CD14-positive monocyte (primary cell): Measurements from ENCODE around the gene CYBRD1. TPM values are rescaled to one million over a fixed set of nuclear protein-coding genes. Genes with fewer than 3 reads are reported as not detected.
"Not testable (repeated sequence)": the region's sequence is repeated elsewhere in the genome, so short reads cannot be mapped to it uniquely, and the experiment has no call there.

Source experiments
- DNase-seq, 3 donors: peaks; one replicate each; pipeline ENCODE4 v3.0.0-alpha.2; 2011 to 2022
- H2AFZ ChIP-seq: 2 replicates; pipeline ENCODE4 v1.6.0; 2012; ENCODE audit warnings: mild to moderate bottlenecking, low read depth, low read length, inconsistent platforms; ENCODE audit not compliant: insufficient read depth, poor library complexity, severe bottlenecking
- H3K27ac ChIP-seq, 2 donors: 1 replicate in 1 of 2; 2 replicates in 1 of 2; pipeline ENCODE4 v1.5.1; 2012 to 2013; ENCODE audit warnings: low read length in 2 of 2, control low read depth in 1 of 2, inconsistent platforms in 1 of 2, low read depth in 1 of 2, mild to moderate bottlenecking in 1 of 2
- H3K27me3 ChIP-seq, 2 donors: one replicate each; pipeline versions ENCODE4 v1.6.0 to v1.6.1; 2011 to 2013; ENCODE audit warnings: low read length in 2 of 2; ENCODE audit not compliant: control insufficient read depth in 2 of 2, insufficient read depth in 2 of 2
- H3K36me3 ChIP-seq, 2 donors: replicated peaks in 1 of 2; 1 replicate in 1 of 2; 2 replicates in 1 of 2; pipeline versions ENCODE4 v1.5.1 to v1.6.1; 2012 to 2013; ENCODE audit warnings: low read length in 2 of 2, control low read depth in 1 of 2, inconsistent platforms in 1 of 2, mild to moderate bottlenecking in 1 of 2; ENCODE audit not compliant: insufficient read depth in 2 of 2, control insufficient read depth in 1 of 2
- H3K4me1 ChIP-seq, 2 donors: 1 replicate in 1 of 2; 2 replicates in 1 of 2; pipeline versions ENCODE4 v1.5.1 to v1.6.1; 2012 to 2013; ENCODE audit warnings: low read length in 2 of 2, control low read depth in 1 of 2, inconsistent platforms in 1 of 2, mild to moderate bottlenecking in 1 of 2, moderate library complexity in 1 of 2; ENCODE audit not compliant: insufficient read depth in 2 of 2, control insufficient read depth in 1 of 2
- H3K4me2 ChIP-seq: replicated peaks from 2 replicates; pipeline ENCODE3; 2012; ENCODE audit warnings: low read length, moderate library complexity, mild to moderate bottlenecking; ENCODE audit not compliant: poor library complexity, severe bottlenecking; ENCODE audit errors: extremely low read depth
- H3K4me3 ChIP-seq, 3 experiments: fragments of 200-600 bp in 1 of 3; sonication (generic) in 1 of 3; replicated peaks in 1 of 3; 1 replicate in 2 of 3; 2 replicates in 1 of 3; pipeline ENCODE4 v1.5.1; 2011 to 2013; ENCODE audit warnings: low read length in 3 of 3, mild to moderate bottlenecking in 3 of 3, control low read depth in 2 of 3, low read depth in 2 of 3, inconsistent platforms in 1 of 3, moderate library complexity in 1 of 3
- H3K79me2 ChIP-seq: 2 replicates; pipeline ENCODE4 v1.6.0; 2012; ENCODE audit warnings: mild to moderate bottlenecking, control low read depth, inconsistent platforms, low read length, moderate library complexity; ENCODE audit not compliant: insufficient read depth
- H3K9ac ChIP-seq: 2 replicates; pipeline ENCODE4 v1.6.0; 2017; ENCODE audit warnings: low read length, mild to moderate bottlenecking; ENCODE audit not compliant: insufficient read depth, poor library complexity, severe bottlenecking
- H3K9me3 ChIP-seq, 2 donors: replicated peaks in 1 of 2; 1 replicate in 1 of 2; 2 replicates in 1 of 2; pipeline versions ENCODE4 v1.5.1 to v1.6.1; 2012 to 2013; ENCODE audit warnings: low read length in 2 of 2, control low read depth in 1 of 2; ENCODE audit not compliant: control insufficient read depth in 1 of 2, insufficient read depth in 1 of 2
- H4K20me1 ChIP-seq: 2 replicates; pipeline ENCODE4 v1.6.0; 2012; ENCODE audit warnings: mild to moderate bottlenecking, low read length, control low read depth, moderate library complexity; ENCODE audit not compliant: insufficient read depth
- H3K27ac Mint-ChIP-seq, 7 donors: one replicate each; pipeline ENCODE4 v1.8.0; 2020; ENCODE audit warnings: mild to moderate bottlenecking in 7 of 7, mixed read lengths in 7 of 7, moderate library complexity in 6 of 7, inconsistent platforms in 2 of 7
- H3K27me3 Mint-ChIP-seq, 3 donors: one replicate each; pipeline ENCODE4 v1.8.0; 2021 to 2022; ENCODE audit warnings: low read depth in 3 of 3, mild to moderate bottlenecking in 3 of 3, mixed read lengths in 3 of 3, moderate library complexity in 3 of 3, inconsistent platforms in 1 of 3
- H3K36me3 Mint-ChIP-seq, 2 donors: one replicate each; pipeline ENCODE4 v1.8.0; 2020; ENCODE audit warnings: mixed read lengths in 2 of 2, inconsistent platforms in 1 of 2, mild to moderate bottlenecking in 1 of 2
- H3K4me1 Mint-ChIP-seq: one replicate; pipeline ENCODE4 v1.8.0; 2020; ENCODE audit warnings: mild to moderate bottlenecking, mixed read lengths
- H3K4me3 Mint-ChIP-seq, 2 donors: one replicate each; pipeline ENCODE4 v1.8.0; 2020; ENCODE audit warnings: mild to moderate bottlenecking in 2 of 2, mixed read lengths in 2 of 2, moderate library complexity in 1 of 2
- H3K9me3 Mint-ChIP-seq, 7 donors: one replicate each; pipeline ENCODE4 v1.8.0; 2020 to 2022; ENCODE audit warnings: mixed read lengths in 7 of 7, mild to moderate bottlenecking in 6 of 7, moderate library complexity in 6 of 7, inconsistent platforms in 2 of 7
- WGBS: methylation state at CpG from one replicate; pipeline ENCODE4 v1.1.5; 2013; ENCODE audit warnings: missing lambda C conversion rate; ENCODE audit not compliant: insufficient coverage; 5-methylcytosine and 5-hydroxymethylcytosine counted together
- intact Hi-C, 2 donors: fragments of 100-400 bp; cut with micrococcal nuclease; formaldehyde crosslinking; loops; one replicate each; pipeline versions ENCODE4 v1.15.0 to v1.15.1; 2023
- polyA plus RNA-seq, 3 donors: library from polyadenylated mRNA; depleted of rRNA in 1 of 3; unstranded in 2 of 3; stranded (reverse) in 1 of 3; fragments of 300-500 nt in 2 of 3; fragments of >200 nt in 1 of 3; fragmentation: Illumina TruSeq in 2 of 3; gene quantifications; 1 replicate in 2 of 3; 2 replicates in 1 of 3; pipeline ENCODE4 v1.2.3, GENCODE V29; 2012 to 2021
- TF ChIP-seq, protein P1 (sequence below): fragments of 200-600 bp; IDR thresholded peaks from one replicate; pipeline ENCODE4 v1.8.0; 2022; ENCODE audit warnings: antibody characterized with exemption, mild to moderate bottlenecking

CYBRD1 gene
- polyA plus RNA-seq, 3 donors = 21.7 to 61.0 (median 47.3) TPM

DNA sequence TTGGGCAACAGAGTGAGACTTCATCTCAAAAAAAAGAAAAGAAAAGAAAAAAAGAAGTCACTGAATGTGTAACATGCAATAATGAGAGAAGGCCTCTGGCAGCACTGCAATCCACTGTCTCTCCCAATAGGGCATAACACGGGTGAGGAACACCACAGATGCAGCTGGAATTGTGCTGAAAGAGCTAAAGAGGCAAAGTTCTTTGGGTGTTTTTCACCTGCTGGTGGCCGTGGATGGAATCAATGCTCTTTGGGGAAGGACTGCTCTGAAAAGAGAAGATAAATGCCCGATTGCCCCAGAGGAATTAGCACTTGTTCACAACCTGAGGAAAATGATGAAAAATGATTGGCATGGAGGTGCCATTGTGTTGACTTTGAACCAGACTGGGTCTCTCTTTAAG lies 31.0 kb upstream of the CYBRD1 start:
- WGBS = 94% methylated on average over 2 of the region's 3 CpGs

DNA sequence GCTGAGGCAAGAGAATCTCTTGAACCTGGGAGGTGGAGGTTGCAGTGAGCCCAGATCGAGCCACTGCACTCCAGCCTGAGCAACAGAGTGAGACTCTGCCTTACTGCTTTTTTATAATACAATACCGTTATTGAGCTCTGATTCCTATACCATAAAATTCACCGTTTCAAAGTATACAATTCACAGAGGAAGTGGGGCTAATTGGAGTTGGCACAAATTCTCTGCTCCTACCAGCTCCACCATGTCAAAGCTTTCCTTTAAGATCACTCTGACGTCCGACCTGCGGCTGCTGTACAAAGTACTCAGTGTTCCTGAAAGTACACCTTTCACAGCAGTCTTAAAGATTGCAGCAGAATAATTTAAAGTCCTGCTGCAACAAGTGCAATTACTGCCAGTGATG lies 29.6 kb upstream of the CYBRD1 start:
- intact Hi-C loops = no loop called here
- 100% methylated on average over 2 of the region's 6 CpGs for WGBS
- Histone ChIP-seq H3K27me3 (no peaks in the 10 kb centered on the region), H3K27ac (no peak overlapping the region), H3K4me3 (no peak overlapping the region), H3K9ac (no peak overlapping the region), H3K9me3 (peaks cover 6% of the 10 kb centered on the region in 2 donors), H3K36me3 (no peaks in the 10 kb centered on the region), H2AFZ (no peak overlapping the region), H4K20me1 (no peaks in the 10 kb centered on the region), H3K79me2 (no peaks in the 10 kb centered on the region), H3K4me1 (no peaks in the 10 kb centered on the region), H3K4me2 (no peak overlapping the region)
- no peaks in the 10 kb centered on the region for H3K4me1 Mint-ChIP-seq
- H3K27me3 Mint-ChIP-seq = peaks cover 0 to 2% (median 1%) of the 10 kb centered on the region in 3 donors
- no peak overlapping the region for H3K4me3 Mint-ChIP-seq
- TF ChIP-seq, protein P1, sequence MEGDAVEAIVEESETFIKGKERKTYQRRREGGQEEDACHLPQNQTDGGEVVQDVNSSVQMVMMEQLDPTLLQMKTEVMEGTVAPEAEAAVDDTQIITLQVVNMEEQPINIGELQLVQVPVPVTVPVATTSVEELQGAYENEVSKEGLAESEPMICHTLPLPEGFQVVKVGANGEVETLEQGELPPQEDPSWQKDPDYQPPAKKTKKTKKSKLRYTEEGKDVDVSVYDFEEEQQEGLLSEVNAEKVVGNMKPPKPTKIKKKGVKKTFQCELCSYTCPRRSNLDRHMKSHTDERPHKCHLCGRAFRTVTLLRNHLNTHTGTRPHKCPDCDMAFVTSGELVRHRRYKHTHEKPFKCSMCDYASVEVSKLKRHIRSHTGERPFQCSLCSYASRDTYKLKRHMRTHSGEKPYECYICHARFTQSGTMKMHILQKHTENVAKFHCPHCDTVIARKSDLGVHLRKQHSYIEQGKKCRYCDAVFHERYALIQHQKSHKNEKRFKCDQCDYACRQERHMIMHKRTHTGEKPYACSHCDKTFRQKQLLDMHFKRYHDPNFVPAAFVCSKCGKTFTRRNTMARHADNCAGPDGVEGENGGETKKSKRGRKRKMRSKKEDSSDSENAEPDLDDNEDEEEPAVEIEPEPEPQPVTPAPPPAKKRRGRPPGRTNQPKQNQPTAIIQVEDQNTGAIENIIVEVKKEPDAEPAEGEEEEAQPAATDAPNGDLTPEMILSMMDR = no peak
- H3K27ac Mint-ChIP-seq = no peak overlapping the region
- no peak for DNase-seq
- peaks cover 7 to 18% (median 13%) of the 10 kb centered on the region in 7 donors for H3K9me3 Mint-ChIP-seq
- peaks cover 5 to 7% of the 10 kb centered on the region in 2 donors for H3K36me3 Mint-ChIP-seq

More for the DNA sequence above, 31.0 kb upstream of the CYBRD1 start:
- intact Hi-C loops = no loop called here
- Histone ChIP-seq H3K9me3 (peaks cover 6% of the 10 kb centered on the region in 2 donors), H3K79me2 (no peaks in the 10 kb centered on the region), H3K4me1 (no peaks in the 10 kb centered on the region), H4K20me1 (no peaks in the 10 kb centered on the region), H3K27ac (no peak overlapping the region), H3K36me3 (no peaks in the 10 kb centered on the region), H2AFZ (no peak overlapping the region), H3K4me2 (no peak overlapping the region), H3K27me3 (no peaks in the 10 kb centered on the region), H3K4me3 (no peak overlapping the region), H3K9ac (no peak overlapping the region)
- DNase-seq = no peak
- H3K4me3 Mint-ChIP-seq = no peak overlapping the region
- H3K27me3 Mint-ChIP-seq = peaks cover 0 to 2% (median 1%) of the 10 kb centered on the region in 3 donors
- peaks cover 14 to 16% of the 10 kb centered on the region in 2 donors for H3K36me3 Mint-ChIP-seq
- no peak overlapping the region for H3K27ac Mint-ChIP-seq
- H3K4me1 Mint-ChIP-seq = no peaks in the 10 kb centered on the region
- H3K9me3 Mint-ChIP-seq = peaks cover under 1 to 14% (median 11%) of the 10 kb centered on the region in 7 donors
- TF ChIP-seq, protein P1 = no peak

DNA sequence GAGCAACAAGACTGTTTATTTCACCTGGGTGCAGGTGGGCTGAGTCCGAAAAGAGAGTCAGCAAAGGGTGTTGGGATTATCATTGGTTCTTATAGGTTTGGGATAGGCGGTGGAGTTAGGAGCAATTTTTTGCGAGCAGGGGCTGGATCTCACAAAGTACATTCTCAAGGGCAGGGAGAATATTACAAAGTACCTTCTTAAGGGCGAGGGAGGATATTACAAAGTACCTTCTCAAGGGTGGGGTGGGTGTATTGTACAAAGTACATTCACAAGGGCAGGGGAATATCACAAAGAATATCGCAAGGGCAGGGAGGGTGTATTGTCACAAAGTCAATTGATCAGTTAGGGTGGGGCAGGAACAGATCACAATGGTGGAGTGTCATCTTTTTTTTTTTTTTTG lies 24.6 kb upstream of the CYBRD1 start:
- H3K4me2 ChIP-seq, H3K27ac Mint-ChIP-seq, H2AFZ ChIP-seq, H4K20me1 ChIP-seq, H3K27ac ChIP-seq, intact Hi-C loops, H3K27me3 ChIP-seq, H3K36me3 Mint-ChIP-seq, DNase-seq, H3K4me1 ChIP-seq, H3K36me3 ChIP-seq, H3K4me3 ChIP-seq, H3K9ac ChIP-seq, H3K4me3 Mint-ChIP-seq, H3K9me3 ChIP-seq, H3K27me3 Mint-ChIP-seq, H3K4me1 Mint-ChIP-seq, H3K79me2 ChIP-seq: not testable (repeated sequence)
- 100% methylated on average over 3 of the region's 5 CpGs for WGBS
- H3K9me3 Mint-ChIP-seq = peaks cover 2 to 11% (median 7%) of the 10 kb centered on the region in 7 donors
